ENCODE data around the gene RNASE7. TPM values are rescaled to one million over a fixed set of nuclear protein-coding genes. Genes with fewer than 3 reads are reported as not detected.

Gene RNASE7
- total RNA-seq, 1 experiment from 2014 or later: not detected

GRCh38 chr14:21016413-21017190 is 25.6 kb upstream of the RNASE7 start:
- DNase-seq: no peak
- Histone ChIP-seq H3K4me2 (ENCODE audit: low read length) (no peak overlapping the region), H3K9ac (ENCODE audit: low read length) (no peak overlapping the region), H3K4me1 (ENCODE audit: insufficient read depth, low read length) (no peaks in the 10 kb centered on the region), H3K27me3 (ENCODE audit: low read length) (peaks cover 39% of the 10 kb centered on the region), H3K9me3 (ENCODE audit: low read length) (no peaks in the 10 kb centered on the region), H3K9me2 (replicated peaks; ENCODE audit: low read length) (no peaks in the 10 kb centered on the region), H3K27ac (ENCODE audit: low read length) (no peak overlapping the region), H3F3A (ENCODE audit: low read length, unreplicated experiment) (no peaks in the 10 kb centered on the region), H3K4me3 (ENCODE audit: low read length) (no peak overlapping the region), H3K36me3 (ENCODE audit: low read depth, low read length) (no peaks in the 10 kb centered on the region), H4K20me1 (ENCODE audit: low read length) (no peaks in the 10 kb centered on the region), H3K79me2 (ENCODE audit: low read length) (no peaks in the 10 kb centered on the region), H2AFZ (ENCODE audit: low read length) (no peak overlapping the region)
- BruUV-seq (replicated peaks): no TSS peak
- ChIA-PET POLR2A (ENCODE audit: unreplicated experiment) (no interaction called here), CTCF (no interaction called here)
- TF ChIP-seq EZH2phosphoT487 (IDR thresholded peaks at IDR 0.05; ENCODE audit: borderline replicate concordance, low read length): no peak
- no peak for ATAC-seq
- intact Hi-C loops (cut with micrococcal nuclease): no loop called here

DNA sequence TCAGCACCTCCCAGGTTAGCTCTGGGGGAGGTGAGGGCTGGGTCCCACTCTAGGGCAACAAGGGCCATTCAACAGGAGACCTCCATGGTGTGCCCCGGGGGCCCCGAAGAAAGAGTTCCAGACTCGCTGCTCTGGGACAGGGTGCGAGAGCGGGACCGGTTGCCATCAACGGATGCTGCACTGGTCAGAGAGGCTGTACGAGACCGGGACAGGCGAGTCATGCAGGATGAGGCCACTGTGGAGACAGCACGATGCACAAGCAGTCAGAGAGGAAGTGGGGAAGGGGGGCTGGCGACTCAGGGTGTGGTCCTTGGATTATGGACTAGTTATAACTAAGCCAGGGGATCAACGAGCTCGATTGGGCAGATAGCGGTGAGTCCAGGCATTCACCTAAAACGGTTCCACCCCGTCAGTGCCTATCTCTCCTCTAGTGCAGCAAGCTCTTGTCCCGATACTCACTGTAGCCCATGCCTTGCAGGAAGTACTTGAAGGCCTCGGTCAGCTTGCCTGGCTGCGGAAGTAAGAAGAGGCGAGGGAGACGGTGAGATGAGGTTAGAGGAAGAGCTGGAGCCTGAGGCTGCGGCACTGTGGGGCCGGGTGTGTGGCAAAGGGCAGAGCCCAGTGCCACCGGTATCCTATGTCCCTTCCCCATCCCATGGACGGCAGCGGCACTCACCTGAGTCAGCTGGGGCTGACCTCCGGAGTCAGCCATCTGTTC is 24.5 kb upstream of the RNASE7 start:
- Histone ChIP-seq H3K27ac (ENCODE audit: low read length) (no peak overlapping the region), H3K4me3 (ENCODE audit: low read length) (no peak overlapping the region), H3K4me1 (ENCODE audit: insufficient read depth, low read length) (no peaks in the 10 kb centered on the region), H3K9ac (ENCODE audit: low read length) (no peak overlapping the region), H3K9me3 (ENCODE audit: low read length) (no peaks in the 10 kb centered on the region), H2AFZ (ENCODE audit: low read length) (no peak overlapping the region), H3F3A (ENCODE audit: low read length, unreplicated experiment) (no peaks in the 10 kb centered on the region), H3K9me2 (replicated peaks; ENCODE audit: low read length) (no peaks in the 10 kb centered on the region), H3K4me2 (ENCODE audit: low read length) (no peak overlapping the region), H4K20me1 (ENCODE audit: low read length) (no peaks in the 10 kb centered on the region), H3K36me3 (ENCODE audit: low read depth, low read length) (no peaks in the 10 kb centered on the region), H3K27me3 (ENCODE audit: low read length) (peaks cover 44% of the 10 kb centered on the region), H3K79me2 (ENCODE audit: low read length) (no peaks in the 10 kb centered on the region)
- ChIA-PET POLR2A (ENCODE audit: unreplicated experiment) (no interaction called here), CTCF (no interaction called here)
- DNase-seq (no peak), ATAC-seq (no peak)
- BruUV-seq (replicated peaks): no TSS peak
- no peak for TF ChIP-seq EZH2phosphoT487 (IDR thresholded peaks at IDR 0.05; ENCODE audit: borderline replicate concordance, low read length)
- intact Hi-C loops (cut with micrococcal nuclease): no loop called here

- intact Hi-C loops (cut with micrococcal nuclease): no loop called here
- H3K27ac ChIP-seq (ENCODE audit: low read length): no peak overlapping the region
- TF ChIP-seq EZH2 (IDR thresholded peaks at IDR 0.05; ENCODE audit: low read length, unreplicated experiment) (no peak), EZH2phosphoT487 (IDR thresholded peaks at IDR 0.05; ENCODE audit: borderline replicate concordance, low read length) (no peak)
- TF ChIP-seq, protein P1, sequence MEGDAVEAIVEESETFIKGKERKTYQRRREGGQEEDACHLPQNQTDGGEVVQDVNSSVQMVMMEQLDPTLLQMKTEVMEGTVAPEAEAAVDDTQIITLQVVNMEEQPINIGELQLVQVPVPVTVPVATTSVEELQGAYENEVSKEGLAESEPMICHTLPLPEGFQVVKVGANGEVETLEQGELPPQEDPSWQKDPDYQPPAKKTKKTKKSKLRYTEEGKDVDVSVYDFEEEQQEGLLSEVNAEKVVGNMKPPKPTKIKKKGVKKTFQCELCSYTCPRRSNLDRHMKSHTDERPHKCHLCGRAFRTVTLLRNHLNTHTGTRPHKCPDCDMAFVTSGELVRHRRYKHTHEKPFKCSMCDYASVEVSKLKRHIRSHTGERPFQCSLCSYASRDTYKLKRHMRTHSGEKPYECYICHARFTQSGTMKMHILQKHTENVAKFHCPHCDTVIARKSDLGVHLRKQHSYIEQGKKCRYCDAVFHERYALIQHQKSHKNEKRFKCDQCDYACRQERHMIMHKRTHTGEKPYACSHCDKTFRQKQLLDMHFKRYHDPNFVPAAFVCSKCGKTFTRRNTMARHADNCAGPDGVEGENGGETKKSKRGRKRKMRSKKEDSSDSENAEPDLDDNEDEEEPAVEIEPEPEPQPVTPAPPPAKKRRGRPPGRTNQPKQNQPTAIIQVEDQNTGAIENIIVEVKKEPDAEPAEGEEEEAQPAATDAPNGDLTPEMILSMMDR (conservative IDR thresholded peaks at IDR 0.05; ENCODE audit: low read depth, low read length): no peak
- H3K9me3 ChIP-seq (ENCODE audit: low read length): no peaks in the 10 kb centered on the region
- no peak overlapping the region for H2AFZ ChIP-seq (ENCODE audit: low read length)
- H4K20me1 ChIP-seq (ENCODE audit: low read length): no peaks in the 10 kb centered on the region
- H3K4me3 ChIP-seq (ENCODE audit: low read length): no peak overlapping the region
- ChIA-PET CTCF (no interaction called here), POLR2A (ENCODE audit: unreplicated experiment) (no interaction called here)
- BruUV-seq (replicated peaks): no TSS peak
- peaks cover 44% of the 10 kb centered on the region for H3K27me3 ChIP-seq (ENCODE audit: low read length)
- no peak overlapping the region for H3K9ac ChIP-seq (ENCODE audit: low read length)
- H3K36me3 ChIP-seq (ENCODE audit: low read depth, low read length): no peaks in the 10 kb centered on the region
- no peaks in the 10 kb centered on the region for H3K9me2 ChIP-seq (replicated peaks; ENCODE audit: low read length)
- H3K4me1 ChIP-seq (ENCODE audit: insufficient read depth, low read length): no peaks in the 10 kb centered on the region
- DNase-seq: no peak
- no peaks in the 10 kb centered on the region for H3K79me2 ChIP-seq (ENCODE audit: low read length)
- ATAC-seq: no peak
- H3K4me2 ChIP-seq (ENCODE audit: low read length): no peak overlapping the region
- H3F3A ChIP-seq (ENCODE audit: low read length, unreplicated experiment): no peaks in the 10 kb centered on the region
Observed at GRCh38 chr14:21018286-21018685, 23.9 kb upstream of the RNASE7 start.
